ENCODE results near the gene B4GALNT1. TPM values are rescaled to one million over a fixed set of nuclear protein-coding genes. Genes with fewer than 3 reads are reported as not detected.

Gene B4GALNT1
- total RNA-seq, 4 donors from 2014 or later = 2.9 to 14.1 (median 3.9) TPM

- no peak overlapping the region for H3K27ac ChIP-seq
- H3K36me3 ChIP-seq = no peaks in the 10 kb centered on the region
- peaks cover 0 to 6% of the 10 kb centered on the region in 2 donors for H3K4me1 ChIP-seq
- no peaks in the 10 kb centered on the region for H3K9me3 ChIP-seq
- no peak overlapping the region for H3K4me3 ChIP-seq
- DNase-seq = no peak
- intact Hi-C loops (cut with DNase I; ENCODE audit: low total_unique reads) = no loop called here
- no peaks in the 10 kb centered on the region for H3K27me3 ChIP-seq
- TF ChIP-seq CTCF (IDR thresholded peaks at IDR 0.05) = no peak
- TF ChIP-seq POLR2A (IDR thresholded peaks at IDR 0.05) = no peak
These were observed 8.4 kb downstream of the B4GALNT1 start for GRCh38 chr12:57624441-57625220.

- intact Hi-C loops (cut with DNase I; ENCODE audit: low total_unique reads) = no loop called here
- Histone ChIP-seq H3K27ac (no peak overlapping the region), H3K36me3 (no peaks in the 10 kb centered on the region), H3K9me3 (no peaks in the 10 kb centered on the region), H3K4me1 (peaks cover 0 to 6% of the 10 kb centered on the region in 2 donors), H3K27me3 (no peaks in the 10 kb centered on the region), H3K4me3 (no peak overlapping the region)
- TF ChIP-seq POLR2A (IDR thresholded peaks at IDR 0.05) (no peak), CTCF (IDR thresholded peaks at IDR 0.05) (no peak)
- DNase-seq = no peak
These were observed 9.1 kb downstream of the B4GALNT1 start for GRCh38 chr12:57623811-57624390.

- intact Hi-C loops (cut with DNase I; ENCODE audit: low total_unique reads) = no loop called here
These were observed 9.6 kb downstream of the B4GALNT1 start for GRCh38 chr12:57623385-57623784.

GRCh38 chr12:57622293-57623245 is 10.4 kb downstream of the B4GALNT1 start:
- H3K4me1 ChIP-seq = peaks cover 0 to 6% of the 10 kb centered on the region in 2 donors
- H3K27ac ChIP-seq = no peak overlapping the region
- H3K9me3 ChIP-seq = no peaks in the 10 kb centered on the region
- no peak for DNase-seq
- TF ChIP-seq CTCF (IDR thresholded peaks at IDR 0.05) (no peak), POLR2A (IDR thresholded peaks at IDR 0.05) (no peak)
- H3K36me3 ChIP-seq = no peaks in the 10 kb centered on the region
- intact Hi-C loops (cut with DNase I; ENCODE audit: low total_unique reads) = no loop called here
- no peak overlapping the region for H3K4me3 ChIP-seq
- no peaks in the 10 kb centered on the region for H3K27me3 ChIP-seq

More at GRCh38 chr12:57623385-57623784, 9.6 kb downstream of the B4GALNT1 start:
- Histone ChIP-seq H3K27me3 (no peaks in the 10 kb centered on the region), H3K9me3 (no peaks in the 10 kb centered on the region), H3K36me3 (no peaks in the 10 kb centered on the region), H3K4me1 (peaks cover 0 to 6% of the 10 kb centered on the region in 2 donors), H3K27ac (no peak overlapping the region), H3K4me3 (no peak overlapping the region)
- no peak for DNase-seq
- TF ChIP-seq CTCF (IDR thresholded peaks at IDR 0.05) (no peak), POLR2A (IDR thresholded peaks at IDR 0.05) (no peak)
